Keratinocyte (primary cell): ENCODE results near the gene CCDC15.

ENCODE experiments used
- EZH2 ChIP-seq: IDR thresholded peaks from one replicate; pipeline ENCODE4 v1.6.1; 2012; ENCODE audit warnings: inconsistent platforms, mild to moderate bottlenecking, low read length, moderate library complexity
- TF ChIP-seq, protein P1 (sequence below), 3 experiments: IDR thresholded peaks in 1 of 3; conservative IDR thresholded peaks in 1 of 3; optimal IDR thresholded peaks in 1 of 3; 2 replicates in 2 of 3; 3 replicates in 1 of 3; pipeline versions ENCODE3 to v1.5.1; 2011; ENCODE audit warnings: low read length in 3 of 3, mild to moderate bottlenecking in 3 of 3, moderate library complexity in 2 of 3, control low read depth in 1 of 3, inconsistent platforms in 1 of 3; ENCODE audit not compliant: insufficient read depth in 2 of 3; ENCODE audit errors: extremely low read depth in 1 of 3

GRCh38 chr11:124943254-124943616, 10.8 kb upstream of the CCDC15 start:
- TF ChIP-seq, protein P1, sequence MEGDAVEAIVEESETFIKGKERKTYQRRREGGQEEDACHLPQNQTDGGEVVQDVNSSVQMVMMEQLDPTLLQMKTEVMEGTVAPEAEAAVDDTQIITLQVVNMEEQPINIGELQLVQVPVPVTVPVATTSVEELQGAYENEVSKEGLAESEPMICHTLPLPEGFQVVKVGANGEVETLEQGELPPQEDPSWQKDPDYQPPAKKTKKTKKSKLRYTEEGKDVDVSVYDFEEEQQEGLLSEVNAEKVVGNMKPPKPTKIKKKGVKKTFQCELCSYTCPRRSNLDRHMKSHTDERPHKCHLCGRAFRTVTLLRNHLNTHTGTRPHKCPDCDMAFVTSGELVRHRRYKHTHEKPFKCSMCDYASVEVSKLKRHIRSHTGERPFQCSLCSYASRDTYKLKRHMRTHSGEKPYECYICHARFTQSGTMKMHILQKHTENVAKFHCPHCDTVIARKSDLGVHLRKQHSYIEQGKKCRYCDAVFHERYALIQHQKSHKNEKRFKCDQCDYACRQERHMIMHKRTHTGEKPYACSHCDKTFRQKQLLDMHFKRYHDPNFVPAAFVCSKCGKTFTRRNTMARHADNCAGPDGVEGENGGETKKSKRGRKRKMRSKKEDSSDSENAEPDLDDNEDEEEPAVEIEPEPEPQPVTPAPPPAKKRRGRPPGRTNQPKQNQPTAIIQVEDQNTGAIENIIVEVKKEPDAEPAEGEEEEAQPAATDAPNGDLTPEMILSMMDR (optimal IDR thresholded peaks at IDR 0.05 in 1 of 3, IDR thresholded peaks at IDR 0.05 in 1 of 3, conservative IDR thresholded peaks at IDR 0.05 in 1 of 3; ENCODE audit: extremely low read depth in 1 of 3, insufficient read depth in 2 of 3, low read length in 3 of 3): no peak
- no peak for TF ChIP-seq EZH2
